ENCODE data around the gene GALNS.

Gene GALNS

GRCh38 chr16:88854306-88855111 lies 2.2 kb downstream of the GALNS start:
- H3K4me3 ChIP-seq (ENCODE audit: insufficient read length, low read depth): no peak overlapping the region
- H3K9ac ChIP-seq (ENCODE audit: insufficient read length, low read depth): no peak overlapping the region
- H3K9me3 ChIP-seq (ENCODE audit: insufficient read depth, low read length): peaks cover 7% of the 10 kb centered on the region; the same call in 1 of the 2 replicates
- DNase-seq (ENCODE audit: low read depth, low spot score): no peak
- TF ChIP-seq YY1 (IDR thresholded peaks at IDR 0.05; ENCODE audit: insufficient read depth, insufficient read length) (no peak), ZNF274 (IDR thresholded peaks at IDR 0.05; ENCODE audit: low read depth, low read length) (no peak), SUZ12 (IDR thresholded peaks at IDR 0.05; ENCODE audit: extremely low read depth, insufficient read depth, insufficient read length) (no peak)
- no peaks in the 10 kb centered on the region for H3K27me3 ChIP-seq (ENCODE audit: insufficient read depth, insufficient read length)
- H3K4me1 ChIP-seq (ENCODE audit: insufficient read depth, insufficient read length): peaks cover 10% of the 10 kb centered on the region
- peaks cover 45% of the 10 kb centered on the region for H3K36me3 ChIP-seq (ENCODE audit: insufficient read depth, insufficient read length, low read length)

DNA sequence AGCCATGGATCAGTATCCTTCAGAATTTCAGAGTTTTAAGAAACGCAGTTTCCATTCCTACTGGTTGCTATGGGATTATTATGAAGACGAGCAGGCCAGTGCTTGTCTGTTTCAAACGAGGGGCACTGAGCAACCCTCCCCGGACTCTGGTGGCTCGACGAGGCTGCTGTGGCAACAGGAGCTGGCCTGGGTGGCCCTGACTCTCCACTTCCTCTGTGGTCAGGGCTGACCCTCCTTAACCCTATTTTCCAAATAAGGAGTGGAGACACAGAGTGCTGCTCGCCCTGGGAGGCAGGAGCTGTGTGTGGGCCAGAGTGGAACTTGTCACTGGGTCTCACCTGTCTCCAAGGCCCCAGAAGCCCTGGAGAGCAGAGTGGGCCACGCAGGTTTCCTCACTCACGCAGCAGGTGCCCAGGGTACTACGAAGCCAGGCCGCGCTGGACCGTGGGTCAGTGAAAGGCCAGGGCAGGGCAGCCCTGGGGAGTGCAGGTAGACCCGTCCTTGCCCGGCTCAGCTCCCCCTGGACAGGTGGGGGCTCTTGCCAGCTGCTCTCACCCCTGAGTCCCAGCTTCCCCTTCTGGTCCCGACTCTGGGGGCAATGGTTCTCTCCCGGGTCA lies 3.3 kb downstream of the GALNS start:
- Histone ChIP-seq H3K4me3 (ENCODE audit: insufficient read length, low read depth) (no peak overlapping the region), H3K9me3 (ENCODE audit: insufficient read depth, low read length) (peaks cover 7% of the 10 kb centered on the region; the same call in 1 of the 2 replicates), H3K4me1 (ENCODE audit: insufficient read depth, insufficient read length) (peaks cover 10% of the 10 kb centered on the region), H3K9ac (ENCODE audit: insufficient read length, low read depth) (no peak overlapping the region), H3K27me3 (ENCODE audit: insufficient read depth, insufficient read length) (no peaks in the 10 kb centered on the region), H3K36me3 (ENCODE audit: insufficient read depth, insufficient read length, low read length) (peaks cover 35% of the 10 kb centered on the region)
- TF ChIP-seq SUZ12 (IDR thresholded peaks at IDR 0.05; ENCODE audit: extremely low read depth, insufficient read depth, insufficient read length) (no peak), YY1 (IDR thresholded peaks at IDR 0.05; ENCODE audit: insufficient read depth, insufficient read length) (no peak), ZNF274 (IDR thresholded peaks at IDR 0.05; ENCODE audit: low read depth, low read length) (no peak)
- DNase-seq (ENCODE audit: low read depth, low spot score): no peak

DNA sequence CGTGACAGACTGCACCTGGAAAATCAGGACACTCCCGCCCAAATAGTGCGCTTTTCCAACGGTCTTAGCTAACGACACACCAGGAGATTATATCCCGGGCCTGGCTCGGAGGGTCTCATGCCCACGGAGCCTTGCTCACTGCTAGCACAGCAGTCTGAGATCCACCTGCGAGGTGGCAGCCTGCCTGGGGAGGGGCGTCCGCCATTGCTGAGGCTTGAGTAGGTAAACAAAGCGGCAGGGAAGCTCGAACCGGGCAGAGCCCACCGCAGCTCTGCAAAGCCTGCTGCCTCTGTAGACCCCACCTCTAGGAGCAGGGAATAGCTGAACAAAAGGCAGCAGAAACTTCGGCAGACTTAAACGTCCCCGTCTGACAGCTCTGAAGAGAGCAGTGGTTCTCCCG lies 5.1 kb downstream of the GALNS start:
- TF ChIP-seq YY1 (IDR thresholded peaks at IDR 0.05; ENCODE audit: insufficient read depth, insufficient read length) (no peak), SUZ12 (IDR thresholded peaks at IDR 0.05; ENCODE audit: extremely low read depth, insufficient read depth, insufficient read length) (no peak), ZNF274 (IDR thresholded peaks at IDR 0.05; ENCODE audit: low read depth, low read length) (no peak)
- H3K4me1 ChIP-seq (ENCODE audit: insufficient read depth, insufficient read length): peaks cover 10% of the 10 kb centered on the region
- no peak overlapping the region for H3K4me3 ChIP-seq (ENCODE audit: insufficient read length, low read depth)
- peaks cover 36% of the 10 kb centered on the region for H3K36me3 ChIP-seq (ENCODE audit: insufficient read depth, insufficient read length, low read length)
- no peaks in the 10 kb centered on the region for H3K27me3 ChIP-seq (ENCODE audit: insufficient read depth, insufficient read length)
- no peak for DNase-seq (ENCODE audit: low read depth, low spot score)
- no peak overlapping the region for H3K9ac ChIP-seq (ENCODE audit: insufficient read length, low read depth)
- H3K9me3 ChIP-seq (ENCODE audit: insufficient read depth, low read length): peaks cover 7% of the 10 kb centered on the region; the same call in 1 of the 2 replicates

DNA sequence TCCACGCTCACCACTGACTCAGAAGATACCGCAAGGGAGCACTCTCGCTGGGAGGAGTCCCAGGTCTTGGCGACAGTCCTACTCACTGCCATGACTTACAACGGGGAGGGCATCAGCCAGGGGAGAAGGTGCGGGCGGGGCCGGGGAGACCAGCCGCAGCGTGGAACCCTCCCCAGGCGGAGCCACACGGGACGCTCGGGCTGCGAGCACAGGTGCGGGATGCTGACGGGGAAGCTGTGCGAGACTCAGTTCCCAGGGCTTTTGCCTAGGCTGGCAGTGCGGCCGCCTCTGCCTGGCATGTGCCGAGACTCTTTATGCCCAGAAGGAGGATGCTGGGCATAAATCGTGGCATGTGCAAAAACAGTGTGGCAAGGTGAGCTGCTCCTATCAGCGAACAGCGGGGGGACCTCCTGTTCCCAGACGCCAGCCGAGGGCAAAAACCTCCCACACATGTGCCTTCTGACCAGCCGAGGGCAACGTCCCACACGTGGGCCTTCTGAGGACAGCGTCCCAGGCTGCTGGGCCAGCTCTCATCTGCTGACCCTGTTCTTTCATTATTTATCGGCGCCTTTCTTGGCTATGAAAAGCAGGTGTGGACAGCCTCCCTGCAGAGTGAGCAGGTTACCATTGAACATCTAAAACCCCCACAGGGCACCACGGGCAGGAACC lies 6.1 kb downstream of the GALNS start:
- H3K4me1 ChIP-seq (ENCODE audit: insufficient read depth, insufficient read length): peaks cover 6% of the 10 kb centered on the region
- no peak overlapping the region for H3K4me3 ChIP-seq (ENCODE audit: insufficient read length, low read depth)
- H3K36me3 ChIP-seq (ENCODE audit: insufficient read depth, insufficient read length, low read length): peaks cover 33% of the 10 kb centered on the region
- H3K9ac ChIP-seq (ENCODE audit: insufficient read length, low read depth): no peak overlapping the region
- no peaks in the 10 kb centered on the region for H3K27me3 ChIP-seq (ENCODE audit: insufficient read depth, insufficient read length)
- H3K9me3 ChIP-seq (ENCODE audit: insufficient read depth, low read length): peaks cover 7% of the 10 kb centered on the region; the same call in 1 of the 2 replicates
- DNase-seq (ENCODE audit: low read depth, low spot score): no peak
- TF ChIP-seq SUZ12 (IDR thresholded peaks at IDR 0.05; ENCODE audit: extremely low read depth, insufficient read depth, insufficient read length) (no peak), ZNF274 (IDR thresholded peaks at IDR 0.05; ENCODE audit: low read depth, low read length) (no peak), YY1 (IDR thresholded peaks at IDR 0.05; ENCODE audit: insufficient read depth, insufficient read length) (no peak)

- TF ChIP-seq SUZ12 (IDR thresholded peaks at IDR 0.05; ENCODE audit: extremely low read depth, insufficient read depth, insufficient read length): no peak
- no peak for TF ChIP-seq ZNF274 (IDR thresholded peaks at IDR 0.05; ENCODE audit: low read depth, low read length)
- TF ChIP-seq YY1 (IDR thresholded peaks at IDR 0.05; ENCODE audit: insufficient read depth, insufficient read length): no peak
- H3K9ac ChIP-seq (ENCODE audit: insufficient read length, low read depth): no peak overlapping the region
- no peak for DNase-seq (ENCODE audit: low read depth, low spot score)
- H3K36me3 ChIP-seq (ENCODE audit: insufficient read depth, insufficient read length, low read length): peaks cover 25% of the 10 kb centered on the region
- H3K27me3 ChIP-seq (ENCODE audit: insufficient read depth, insufficient read length): no peaks in the 10 kb centered on the region
- peaks cover 4% of the 10 kb centered on the region for H3K4me1 ChIP-seq (ENCODE audit: insufficient read depth, insufficient read length)
- peaks cover 7% of the 10 kb centered on the region; the same call in 1 of the 2 replicates for H3K9me3 ChIP-seq (ENCODE audit: insufficient read depth, low read length)
- H3K4me3 ChIP-seq (ENCODE audit: insufficient read length, low read depth): no peak overlapping the region
Measured at GRCh38 chr16:88848557-88848956, 8.2 kb downstream of the GALNS start.

DNA sequence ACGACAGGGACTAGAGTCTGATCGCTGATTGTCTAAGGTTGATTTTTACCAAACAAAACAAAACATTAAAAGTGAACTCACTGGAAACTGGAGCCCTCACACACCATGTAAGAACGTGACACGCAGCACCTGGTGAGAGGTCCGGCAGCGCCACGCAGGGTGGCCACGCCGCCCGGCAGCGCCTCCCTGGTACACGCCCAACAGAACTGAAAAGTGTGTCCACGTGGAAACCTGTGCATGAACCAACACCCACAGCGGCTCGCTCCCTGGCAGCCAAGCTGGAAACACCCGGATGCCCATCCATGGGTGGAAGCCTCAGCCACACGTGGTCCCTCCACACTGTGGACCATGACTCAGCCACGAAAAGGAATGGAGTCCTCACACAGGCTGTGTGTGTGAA lies 9.1 kb downstream of the GALNS start:
- Histone ChIP-seq H3K36me3 (ENCODE audit: insufficient read depth, insufficient read length, low read length) (peaks cover 30% of the 10 kb centered on the region), H3K4me3 (ENCODE audit: insufficient read length, low read depth) (no peak overlapping the region), H3K9me3 (ENCODE audit: insufficient read depth, low read length) (peaks cover 7% of the 10 kb centered on the region; the same call in 1 of the 2 replicates), H3K27me3 (ENCODE audit: insufficient read depth, insufficient read length) (no peaks in the 10 kb centered on the region), H3K4me1 (ENCODE audit: insufficient read depth, insufficient read length) (peaks cover 4% of the 10 kb centered on the region), H3K9ac (ENCODE audit: insufficient read length, low read depth) (no peak overlapping the region)
- DNase-seq (ENCODE audit: low read depth, low spot score): no peak
- no peak for TF ChIP-seq YY1 (IDR thresholded peaks at IDR 0.05; ENCODE audit: insufficient read depth, insufficient read length)

GRCh38 chr16:88846088-88846487 lies 10.7 kb downstream of the GALNS start:
- peaks cover 4% of the 10 kb centered on the region for H3K4me1 ChIP-seq (ENCODE audit: insufficient read depth, insufficient read length)
- TF ChIP-seq SUZ12 (IDR thresholded peaks at IDR 0.05; ENCODE audit: extremely low read depth, insufficient read depth, insufficient read length): no peak
- no peak for TF ChIP-seq YY1 (IDR thresholded peaks at IDR 0.05; ENCODE audit: insufficient read depth, insufficient read length)
- no peak for TF ChIP-seq ZNF274 (IDR thresholded peaks at IDR 0.05; ENCODE audit: low read depth, low read length)
- no peak overlapping the region for H3K9ac ChIP-seq (ENCODE audit: insufficient read length, low read depth)
- no peak for DNase-seq (ENCODE audit: low read depth, low spot score)
- no peak overlapping the region for H3K4me3 ChIP-seq (ENCODE audit: insufficient read length, low read depth)
- no peaks in the 10 kb centered on the region for H3K27me3 ChIP-seq (ENCODE audit: insufficient read depth, insufficient read length)
- no peaks in the 10 kb centered on the region for H3K9me3 ChIP-seq (ENCODE audit: insufficient read depth, low read length)
- peaks cover 32% of the 10 kb centered on the region for H3K36me3 ChIP-seq (ENCODE audit: insufficient read depth, insufficient read length, low read length)

All from NT2/D1 (cell line).